AML-193 (cell line): ENCODE data around the gene UBQLN2.
"Not testable (repeated sequence)": the region's sequence is repeated elsewhere in the genome, so short reads cannot be mapped to it uniquely, and the experiment has no call there.

Experiments
- DNase-seq, 2 experiments: peaks; one replicate each; lab custom pipeline; 2025; lab: John Stamatoyannopoulos, UW

The UBQLN2 gene

DNA sequence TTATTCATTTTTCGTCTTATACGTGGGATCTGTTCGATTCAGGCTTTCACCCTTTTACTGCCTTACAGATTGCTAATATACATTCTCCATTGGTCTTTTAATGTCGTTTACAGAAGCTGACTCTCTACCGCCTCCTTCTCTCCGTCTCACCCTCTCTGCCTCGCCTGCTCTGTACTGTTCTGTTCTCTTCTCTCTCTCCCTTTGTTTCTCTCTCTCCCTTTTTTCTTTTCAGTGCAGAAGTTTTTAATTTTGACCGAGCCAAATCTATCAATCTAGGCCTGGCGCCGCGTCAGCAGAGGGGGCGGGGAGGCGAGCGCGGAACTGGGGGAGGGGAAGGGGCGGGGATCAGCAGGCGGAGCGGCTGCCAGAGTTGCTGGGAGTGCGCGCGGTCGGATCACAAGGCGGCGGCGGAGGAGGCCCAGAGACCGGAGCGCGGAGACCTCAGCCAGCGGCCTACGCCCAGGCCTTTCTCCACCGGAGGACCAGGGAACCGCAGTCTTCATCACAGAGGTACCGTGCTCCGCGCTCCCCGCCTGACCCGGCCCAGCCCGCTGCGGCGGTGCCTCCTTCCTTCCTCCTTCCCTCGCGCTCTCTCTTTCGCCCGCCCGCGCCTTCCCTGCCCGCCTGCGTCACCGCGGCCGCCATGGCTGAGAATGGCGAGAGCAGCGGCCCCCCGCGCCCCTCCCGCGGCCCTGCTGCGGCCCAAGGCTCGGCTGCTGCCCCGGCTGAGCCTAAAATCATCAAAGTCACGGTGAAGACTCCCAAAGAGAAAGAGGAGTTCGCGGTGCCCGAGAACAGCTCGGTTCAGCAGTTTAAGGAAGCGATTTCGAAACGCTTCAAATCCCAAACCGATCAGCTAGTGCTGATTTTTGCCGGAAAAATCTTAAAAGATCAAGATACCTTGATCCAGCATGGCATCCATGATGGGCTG lies at the start of gene UBQLN2:
Gene UBQLN2 (plus strand): TSS at position 397 of the 931 bp plus-strand sequence. CDS start 247 bp downstream, at position 644.
- peak; percentile 25 for DNase-seq

DNA sequence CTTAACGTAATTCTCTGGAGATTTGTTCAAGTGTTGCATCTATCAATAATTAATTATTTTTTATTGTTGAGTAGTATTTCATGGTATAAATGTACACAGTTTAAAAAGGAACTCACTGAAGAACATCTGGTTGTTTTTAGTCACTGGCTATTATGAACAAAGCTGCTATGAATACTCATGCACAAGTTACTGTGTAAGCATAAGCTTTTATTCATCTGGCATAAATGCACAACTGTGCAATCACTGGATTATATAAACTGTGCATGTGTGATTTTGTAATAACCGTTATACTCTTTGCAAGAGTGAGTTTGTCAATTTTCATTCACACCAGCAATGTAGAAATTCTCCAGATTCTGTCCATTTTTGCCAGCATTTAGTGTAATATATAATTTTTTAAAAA lies 43.8 kb upstream of the UBQLN2 start:
- no peak for DNase-seq

- DNase-seq, result not testable (repeated sequence)
Measured at GRCh38 chrX:56529482-56530007, 33.9 kb upstream of the UBQLN2 start.

- no peak for DNase-seq
Measured at GRCh38 chrX:56530011-56530410, 33.4 kb upstream of the UBQLN2 start.

DNA sequence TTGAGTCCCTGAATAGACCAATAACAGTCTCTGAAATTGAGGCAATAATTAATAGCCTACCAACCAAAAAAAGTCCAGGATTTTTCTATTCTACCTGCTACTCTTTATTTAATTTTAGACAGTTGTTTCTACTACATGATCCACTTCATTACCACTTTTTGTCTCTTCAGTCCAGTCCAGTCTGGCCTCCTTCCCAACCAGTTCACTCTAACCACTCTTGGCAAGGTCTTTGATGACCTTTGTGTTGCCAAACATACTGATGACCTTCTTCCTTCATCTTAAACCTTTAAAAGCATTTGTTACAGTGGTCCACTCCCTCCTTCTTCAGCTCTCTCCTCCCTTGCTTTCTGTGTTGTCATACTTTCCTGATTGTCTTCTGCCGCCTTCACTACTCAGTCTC lies 12.8 kb upstream of the UBQLN2 start:
- no peak for DNase-seq

- no peak for DNase-seq
Measured at GRCh38 chrX:56554870-56555269, 8.6 kb upstream of the UBQLN2 start.

- no peak for DNase-seq
Measured at GRCh38 chrX:56557376-56557929, 6.0 kb upstream of the UBQLN2 start.

GRCh38 chrX:56564164-56564885 lies 898 bp downstream of the UBQLN2 start:
- DNase-seq, result no peak

- no peak for DNase-seq
Measured at GRCh38 chrX:56564921-56565840, 1.8 kb downstream of the UBQLN2 start.

DNA sequence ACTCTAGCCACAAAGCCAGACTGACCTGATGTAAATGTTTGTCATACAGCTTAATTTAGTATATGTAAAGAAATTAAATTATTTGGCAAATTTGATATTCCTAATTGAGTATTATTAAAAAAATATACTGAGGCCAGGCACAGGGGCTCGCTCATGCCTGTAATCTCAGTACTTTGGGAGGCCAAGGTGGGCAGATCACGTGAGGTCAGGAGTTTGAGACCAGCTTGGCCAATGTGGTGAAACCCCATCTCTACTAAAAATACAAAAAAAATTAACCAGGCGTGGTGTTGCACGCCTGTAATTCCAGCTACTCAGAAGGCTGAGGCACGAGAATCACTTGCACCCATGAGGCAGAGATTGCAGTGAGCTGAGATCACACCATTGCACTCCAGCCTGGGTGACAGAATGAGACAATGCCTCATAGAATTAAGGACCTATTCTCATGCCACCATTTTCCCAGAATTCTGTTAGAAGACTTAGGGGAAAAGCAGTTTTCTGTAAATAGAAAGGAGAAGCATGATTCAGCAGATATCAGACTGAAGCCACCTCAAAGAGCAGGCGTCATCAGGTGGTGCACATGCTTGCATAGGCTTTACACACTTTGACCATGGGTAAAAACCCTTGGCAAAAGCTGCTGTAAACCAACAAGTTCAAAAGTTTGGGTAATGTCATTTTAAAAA lies 6.1 kb downstream of the UBQLN2 start:
- no peak for DNase-seq

DNA sequence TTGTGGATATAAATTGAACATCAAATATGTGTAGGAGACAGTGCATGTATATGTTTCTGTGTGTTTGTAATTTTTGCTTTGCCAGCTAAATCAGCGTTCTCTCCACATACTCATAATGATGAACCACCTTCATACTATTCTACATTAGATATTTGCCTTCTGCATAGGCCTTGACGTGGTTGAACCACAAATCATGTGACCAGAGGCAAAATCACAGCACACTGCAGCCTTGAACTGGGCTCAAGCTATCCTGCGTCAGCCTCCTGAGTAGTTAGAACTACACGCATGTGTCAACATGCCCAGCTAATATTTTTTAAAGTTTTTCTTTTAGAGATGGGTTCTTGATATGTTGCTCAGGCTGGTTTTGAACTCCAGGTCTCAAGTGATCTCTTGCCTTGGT lies 9.5 kb downstream of the UBQLN2 start:
- no peak for DNase-seq

GRCh38 chrX:56574861-56575260 lies 11.4 kb downstream of the UBQLN2 start:
- no peak for DNase-seq

DNA sequence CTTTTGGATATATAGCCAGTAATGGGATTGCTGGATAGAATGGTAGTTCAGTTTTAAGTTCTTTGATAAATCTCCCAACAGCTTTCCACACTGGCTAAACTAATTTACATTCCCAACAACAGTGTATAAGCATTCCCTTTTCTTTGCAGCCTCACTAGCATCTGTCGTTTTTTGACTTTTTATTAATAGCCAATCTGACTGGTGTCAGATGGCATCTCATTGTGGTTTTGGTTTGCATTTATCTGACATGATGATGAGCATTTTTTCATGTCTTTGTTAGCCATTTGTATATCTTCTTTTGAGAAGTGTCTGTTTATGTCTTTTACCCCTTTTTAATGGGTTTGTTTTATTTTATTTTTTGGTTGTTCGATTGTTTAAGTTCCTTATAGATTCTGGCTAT lies 13.3 kb downstream of the UBQLN2 start:
- DNase-seq, result no peak

- DNase-seq, result no peak
Measured at GRCh38 chrX:56588397-56589188, 25.2 kb downstream of the UBQLN2 start.

- not testable (repeated sequence) for DNase-seq
Measured at GRCh38 chrX:56591830-56592229, 28.4 kb downstream of the UBQLN2 start.

DNA sequence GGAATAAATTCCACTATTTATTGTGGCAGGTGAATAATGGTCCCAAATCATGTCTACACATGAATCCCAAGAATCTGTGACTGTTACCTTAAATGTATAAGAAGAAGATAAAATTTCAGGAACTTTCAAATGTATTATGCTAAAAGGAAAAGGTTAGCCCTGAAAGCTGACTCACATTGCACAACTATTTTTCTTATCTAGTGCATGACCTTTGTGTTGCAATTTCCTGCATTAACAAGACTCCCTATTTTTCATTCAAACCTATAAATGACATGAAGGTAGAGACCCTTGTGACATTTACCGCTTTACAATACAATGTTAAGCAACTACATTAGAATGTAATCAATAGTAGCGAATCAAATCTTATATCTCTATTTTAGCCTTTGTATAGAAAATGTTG lies 36.7 kb downstream of the UBQLN2 start:
- DNase-seq, result no peak

DNA sequence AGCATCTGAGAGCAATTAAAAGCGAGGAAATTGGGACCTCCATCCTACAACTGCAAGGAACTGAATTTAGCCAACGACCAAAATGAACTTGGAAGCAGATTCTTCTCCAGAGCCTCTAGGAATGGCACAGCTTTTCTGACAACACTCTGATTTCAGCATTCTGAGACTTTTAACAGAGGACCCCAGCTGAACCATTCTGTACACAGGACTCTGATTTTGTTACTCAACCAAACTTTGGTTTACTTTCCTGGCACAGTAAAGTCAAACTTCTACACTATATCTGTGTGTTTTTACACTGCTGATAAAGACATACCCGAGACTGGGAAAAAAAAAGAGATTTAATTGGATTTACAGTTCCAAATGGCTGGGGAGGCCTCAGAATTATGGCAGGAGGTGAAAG lies 37.6 kb downstream of the UBQLN2 start:
- DNase-seq, result no peak

- DNase-seq, result no peak
Measured at GRCh38 chrX:56615282-56615681, 51.9 kb downstream of the UBQLN2 start.
